ENCODE results near the gene COL24A1. TPM values are rescaled to one million over a fixed set of nuclear protein-coding genes. Genes with fewer than 3 reads are reported as not detected.

COL24A1 gene
- total RNA-seq, 3 donors from 2014 or later = 0.33 to 1.3 (median 0.48) TPM

GRCh38 chr1:86153836-86154235, 2.7 kb downstream of the COL24A1 start:
- no peak for TF ChIP-seq POLR2A (IDR thresholded peaks at IDR 0.05)
- TF ChIP-seq POLR2AphosphoS5 (IDR thresholded peaks at IDR 0.05) = no peak
- TF ChIP-seq CTCF (IDR thresholded peaks at IDR 0.05) = no peak
- Histone ChIP-seq H3K27me3 (peaks cover 3 to 18% of the 10 kb centered on the region in 2 donors), H3K4me3 (no peak overlapping the region), H3K27ac (no peak overlapping the region), H3K36me3 (no peaks in the 10 kb centered on the region), H3K4me1 (peaks cover 0 to 4% of the 10 kb centered on the region in 2 donors), H3K9me3 (no peaks in the 10 kb centered on the region)
- intact Hi-C loops (cut with DNase I; ENCODE audit: low total_unique reads) = no loop called here
- DNase-seq (ENCODE audit: low spot score in 2 of 2) = no peak

- Histone ChIP-seq H3K4me1 (peaks cover 0 to 4% of the 10 kb centered on the region in 2 donors), H3K9me3 (no peaks in the 10 kb centered on the region), H3K4me3 (no peak overlapping the region), H3K27ac (no peak overlapping the region), H3K27me3 (peaks cover 3 to 18% of the 10 kb centered on the region in 2 donors), H3K36me3 (no peaks in the 10 kb centered on the region)
- intact Hi-C loops (cut with DNase I; ENCODE audit: low total_unique reads) = no loop called here
- no peak for DNase-seq (ENCODE audit: low spot score in 2 of 2)
- TF ChIP-seq POLR2A (IDR thresholded peaks at IDR 0.05) (no peak), POLR2AphosphoS5 (IDR thresholded peaks at IDR 0.05) (no peak), CTCF (IDR thresholded peaks at IDR 0.05) (no peak)
These were observed 3.7 kb downstream of the COL24A1 start for GRCh38 chr1:86152887-86153286.

- H3K27me3 ChIP-seq = peaks cover 3 to 11% of the 10 kb centered on the region in 2 donors
- peaks cover 0 to 4% of the 10 kb centered on the region in 2 donors for H3K4me1 ChIP-seq
- no peak overlapping the region for H3K27ac ChIP-seq
- intact Hi-C loops (cut with DNase I; ENCODE audit: low total_unique reads) = no loop called here
- H3K4me3 ChIP-seq = no peak overlapping the region
- DNase-seq (ENCODE audit: low spot score in 2 of 2) = no peak
- no peaks in the 10 kb centered on the region for H3K9me3 ChIP-seq
- H3K36me3 ChIP-seq = no peaks in the 10 kb centered on the region
- no peak for TF ChIP-seq CTCF (IDR thresholded peaks at IDR 0.05)
- TF ChIP-seq POLR2AphosphoS5 (IDR thresholded peaks at IDR 0.05) = no peak
- TF ChIP-seq POLR2A (IDR thresholded peaks at IDR 0.05) = no peak
These were observed 5.1 kb downstream of the COL24A1 start for GRCh38 chr1:86151427-86151826.

DNA sequence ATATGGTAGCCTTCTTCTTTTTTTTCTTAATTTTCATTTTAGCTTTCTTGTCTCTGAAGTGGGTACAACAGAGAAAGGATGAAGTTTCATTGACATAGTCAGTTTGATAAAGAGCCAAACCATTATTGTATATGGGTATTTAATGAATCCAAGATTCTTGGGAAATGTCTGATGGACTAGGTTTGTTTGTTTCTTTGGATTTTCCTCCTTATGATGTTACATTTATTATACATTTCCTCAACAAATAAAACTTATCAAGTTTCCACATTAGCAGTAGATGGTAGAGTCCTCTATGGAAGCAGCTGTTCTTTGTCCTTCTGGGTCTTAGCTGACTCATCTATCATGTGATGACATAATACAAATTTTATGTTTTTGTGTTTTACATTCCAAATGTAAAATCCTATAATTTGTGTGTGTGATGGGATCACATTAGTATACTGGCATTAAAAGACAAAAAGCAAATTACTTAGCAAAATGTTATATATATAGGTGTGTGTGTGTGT, 6.0 kb downstream of the COL24A1 start:
- intact Hi-C loops (cut with DNase I; ENCODE audit: low total_unique reads) = no loop called here
- no peaks in the 10 kb centered on the region for H3K36me3 ChIP-seq

DNA sequence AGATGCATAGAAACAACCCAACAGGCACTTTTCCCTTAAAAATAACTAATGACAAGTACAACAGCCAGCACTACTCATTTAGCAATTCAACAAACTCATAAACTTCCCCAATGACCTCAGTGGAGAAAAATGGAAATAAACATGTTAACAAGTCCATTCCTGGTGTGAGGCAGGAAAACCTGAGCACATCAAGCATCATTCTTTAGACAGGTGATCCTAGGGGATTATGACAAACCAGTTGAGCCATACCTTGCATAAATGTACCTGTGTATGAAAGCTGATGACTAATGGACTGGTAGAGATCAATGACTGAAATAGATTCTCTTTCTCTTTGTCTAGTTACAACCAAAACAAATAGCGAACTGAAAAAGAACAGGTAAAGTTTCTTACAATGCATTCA, 7.0 kb downstream of the COL24A1 start:
- H3K4me3 ChIP-seq = no peak overlapping the region
- no peaks in the 10 kb centered on the region for H3K36me3 ChIP-seq
- H3K9me3 ChIP-seq = no peaks in the 10 kb centered on the region
- intact Hi-C loops (cut with DNase I; ENCODE audit: low total_unique reads) = no loop called here
- no peak for DNase-seq (ENCODE audit: low spot score in 2 of 2)
- no peak overlapping the region for H3K27ac ChIP-seq
- H3K27me3 ChIP-seq = peaks cover 0 to 5% of the 10 kb centered on the region in 2 donors
- H3K4me1 ChIP-seq = no peaks in the 10 kb centered on the region
- TF ChIP-seq POLR2A (IDR thresholded peaks at IDR 0.05) (no peak), CTCF (IDR thresholded peaks at IDR 0.05) (no peak), POLR2AphosphoS5 (IDR thresholded peaks at IDR 0.05) (no peak)

More for the DNA sequence above, 6.0 kb downstream of the COL24A1 start:
- TF ChIP-seq CTCF (IDR thresholded peaks at IDR 0.05) (no peak), POLR2AphosphoS5 (IDR thresholded peaks at IDR 0.05) (no peak), POLR2A (IDR thresholded peaks at IDR 0.05) (no peak)
- DNase-seq (ENCODE audit: low spot score in 2 of 2) = no peak
- peaks cover 0 to 2% of the 10 kb centered on the region in 2 donors for H3K4me1 ChIP-seq
- no peaks in the 10 kb centered on the region for H3K9me3 ChIP-seq
- peaks cover 1 to 10% of the 10 kb centered on the region in 2 donors for H3K27me3 ChIP-seq
- H3K4me3 ChIP-seq = no peak overlapping the region
- no peak overlapping the region for H3K27ac ChIP-seq

Data from breast epithelium (tissue), 4 donors.